Activated CD4-positive, alpha-beta T cell treated with anti-CD3 and anti-CD28 coated beads for 1 hour (primary cell): ENCODE measurements around the gene TCP1.
"Not testable (repeated sequence)": the region's sequence is repeated elsewhere in the genome, so short reads cannot be mapped to it uniquely, and the experiment has no call there.

Source experiments
- DNase-seq: peaks from one replicate; pipeline ENCODE4 v3.0.0-alpha.2; 2020

The TCP1 gene

GRCh38 chr6:159789377-159790148, at the start of gene TCP1:
TSS of gene TCP1 (minus strand) at chr6:159789602. CDS start at chr6:159789468, 134 bp downstream.
- peak; percentile 98 for DNase-seq

GRCh38 chr6:159838020-159838744, 48.8 kb upstream of the TCP1 start:
- DNase-seq, result no peak

GRCh38 chr6:159837511-159837910, 48.1 kb upstream of the TCP1 start:
- DNase-seq, result no peak

- no peak for DNase-seq
These were observed 47.5 kb upstream of the TCP1 start for GRCh38 chr6:159836718-159837490.

- DNase-seq, result no peak
These were observed 44.7 kb upstream of the TCP1 start for GRCh38 chr6:159833997-159834603.

GRCh38 chr6:159833556-159833955, 44.2 kb upstream of the TCP1 start:
- DNase-seq, result no peak

- DNase-seq, result no peak
These were observed 43.5 kb upstream of the TCP1 start for GRCh38 chr6:159832946-159833345.

GRCh38 chr6:159831373-159831679, 41.9 kb upstream of the TCP1 start:
- DNase-seq, result no peak

- DNase-seq, result no peak
These were observed 41.3 kb upstream of the TCP1 start for GRCh38 chr6:159830501-159831372.

- DNase-seq, result no peak
These were observed 40.1 kb upstream of the TCP1 start for GRCh38 chr6:159829526-159829925.

GRCh38 chr6:159828074-159828473, 38.7 kb upstream of the TCP1 start:
- DNase-seq, result no peak

- no peak for DNase-seq
These were observed 37.7 kb upstream of the TCP1 start for GRCh38 chr6:159826968-159827647.

- DNase-seq, result no peak
These were observed 36.6 kb upstream of the TCP1 start for GRCh38 chr6:159826004-159826403.

- DNase-seq, result not testable (repeated sequence)
These were observed 35.3 kb upstream of the TCP1 start for GRCh38 chr6:159824690-159825089.

- no peak for DNase-seq
These were observed 34.6 kb upstream of the TCP1 start for GRCh38 chr6:159823953-159824352.

GRCh38 chr6:159821726-159822125, 32.3 kb upstream of the TCP1 start:
- DNase-seq, result no peak

GRCh38 chr6:159821122-159821521, 31.7 kb upstream of the TCP1 start:
- no peak for DNase-seq

- DNase-seq, result peak; percentile 14
These were observed 30.7 kb upstream of the TCP1 start for GRCh38 chr6:159819932-159820640.

GRCh38 chr6:159819098-159819497, 29.7 kb upstream of the TCP1 start:
- DNase-seq, result no peak

- DNase-seq, result no peak
These were observed 28.7 kb upstream of the TCP1 start for GRCh38 chr6:159817951-159818739.
